ENCODE measurements around the gene THBS4.

The THBS4 gene

GRCh38 chr5:80034962-80035821, at the start of gene THBS4:
Gene THBS4, plus strand, starts transcription at chr5:80035348. Its CDS starts 190 bp downstream, at chr5:80035538.
- DNase-seq, result no peak

GRCh38 chr5:79986260-79986659, 48.9 kb upstream of the THBS4 start:
- no peak for DNase-seq

- no peak for DNase-seq
Observed at GRCh38 chr5:79990205-79990597, 44.9 kb upstream of the THBS4 start.

- peak; percentile 72 to 76 for DNase-seq
Observed at GRCh38 chr5:79990598-79991507, 44.3 kb upstream of the THBS4 start, which contains the start of gene MTX3. Gene MTX3, minus strand, starts transcription at chr5:79991262. Its CDS starts 24 bp downstream, at chr5:79991238.

- DNase-seq, result no peak
Observed at GRCh38 chr5:79992891-79993657, 42.1 kb upstream of the THBS4 start.

- no peak for DNase-seq
Observed at GRCh38 chr5:79999722-80000121, 35.4 kb upstream of the THBS4 start.

GRCh38 chr5:80002677-80003076, 32.5 kb upstream of the THBS4 start:
- DNase-seq, result no peak

GRCh38 chr5:80008995-80009765, 26.0 kb upstream of the THBS4 start:
- no peak for DNase-seq

GRCh38 chr5:80010754-80011392, 24.3 kb upstream of the THBS4 start:
- DNase-seq, result no peak

- DNase-seq, result no peak
Observed at GRCh38 chr5:80025069-80025468, 10.1 kb upstream of the THBS4 start.

- no peak for DNase-seq
Observed at GRCh38 chr5:80026841-80027240, 8.3 kb upstream of the THBS4 start.

GRCh38 chr5:80031109-80031508, 4.0 kb upstream of the THBS4 start:
- no peak for DNase-seq

GRCh38 chr5:80033513-80033912, 1.6 kb upstream of the THBS4 start:
- no peak for DNase-seq

GRCh38 chr5:80034559-80034958, 589 bp upstream of the THBS4 start:
- DNase-seq, result no peak

GRCh38 chr5:80035839-80036238, 691 bp downstream of the THBS4 start:
- DNase-seq, result no peak

GRCh38 chr5:80036615-80037014, 1.5 kb downstream of the THBS4 start:
- DNase-seq, result no peak

GRCh38 chr5:80037366-80037765, 2.2 kb downstream of the THBS4 start:
- DNase-seq, result no peak

- no peak for DNase-seq
Observed at GRCh38 chr5:80039650-80040049, 4.5 kb downstream of the THBS4 start.

- no peak for DNase-seq
Observed at GRCh38 chr5:80041527-80041926, 6.4 kb downstream of the THBS4 start.

GRCh38 chr5:80042330-80042729, 7.2 kb downstream of the THBS4 start:
- DNase-seq, result peak in 1 of 2 donors; percentile 11

- no peak for DNase-seq
Observed at GRCh38 chr5:80043187-80043586, 8.0 kb downstream of the THBS4 start.
